ENCODE results near the gene PCNT.

The PCNT gene

GRCh38 chr21:46474382-46474781, 150.4 kb downstream of the PCNT start:
- Histone ChIP-seq H3K9me3 (ENCODE audit: insufficient read depth, low read depth, low read length) (no peaks in the 10 kb centered on the region), H3K36me3 (ENCODE audit: insufficient read depth, low read length) (peaks cover 5% of the 10 kb centered on the region), H3K4me1 (ENCODE audit: insufficient read depth, low read length) (no peaks in the 10 kb centered on the region), H3K9ac (ENCODE audit: low read depth, low read length) (no peak overlapping the region), H3K27me3 (ENCODE audit: insufficient read depth, low read length) (no peaks in the 10 kb centered on the region), H3K27ac (ENCODE audit: low read depth, low read length) (no peak overlapping the region), H3K4me3 (ENCODE audit: low read length) (no peak overlapping the region)
- 96% methylated on average over 2 of the region's 2 CpGs for WGBS

GRCh38 chr21:46475296-46475695, 151.3 kb downstream of the PCNT start:
- no peaks in the 10 kb centered on the region for H3K27me3 ChIP-seq (ENCODE audit: insufficient read depth, low read length)
- no CpG with 5 or more reads among the region's 1 CpG for WGBS
- H3K9ac ChIP-seq (ENCODE audit: low read depth, low read length) = no peak overlapping the region
- no peak overlapping the region for H3K4me3 ChIP-seq (ENCODE audit: low read length)
- H3K9me3 ChIP-seq (ENCODE audit: insufficient read depth, low read depth, low read length) = no peaks in the 10 kb centered on the region
- no peak overlapping the region for H3K27ac ChIP-seq (ENCODE audit: low read depth, low read length)
- H3K36me3 ChIP-seq (ENCODE audit: insufficient read depth, low read length) = peaks cover 2% of the 10 kb centered on the region; the same call in 1 of the 2 replicates
- H3K4me1 ChIP-seq (ENCODE audit: insufficient read depth, low read length) = no peaks in the 10 kb centered on the region

GRCh38 chr21:46477765-46478164, 153.8 kb downstream of the PCNT start:
- H3K36me3 ChIP-seq (ENCODE audit: insufficient read depth, low read length) = peaks cover 2% of the 10 kb centered on the region
- no peak overlapping the region for H3K9ac ChIP-seq (ENCODE audit: low read depth, low read length)
- no peak overlapping the region for H3K27ac ChIP-seq (ENCODE audit: low read depth, low read length)
- H3K27me3 ChIP-seq (ENCODE audit: insufficient read depth, low read length) = no peaks in the 10 kb centered on the region
- no peaks in the 10 kb centered on the region for H3K9me3 ChIP-seq (ENCODE audit: insufficient read depth, low read depth, low read length)
- H3K4me3 ChIP-seq (ENCODE audit: low read length) = no peak overlapping the region
- whole genome bisulfite sequencing = 97% methylated on average over 7 of the region's 7 CpGs
- H3K4me1 ChIP-seq (ENCODE audit: insufficient read depth, low read length) = no peaks in the 10 kb centered on the region

- Histone ChIP-seq H3K27ac (ENCODE audit: low read depth, low read length) (no peak overlapping the region), H3K4me3 (ENCODE audit: low read length) (no peak overlapping the region), H3K9ac (ENCODE audit: low read depth, low read length) (no peak overlapping the region), H3K36me3 (ENCODE audit: insufficient read depth, low read length) (peaks cover 2% of the 10 kb centered on the region), H3K27me3 (ENCODE audit: insufficient read depth, low read length) (no peaks in the 10 kb centered on the region), H3K4me1 (ENCODE audit: insufficient read depth, low read length) (no peaks in the 10 kb centered on the region), H3K9me3 (ENCODE audit: insufficient read depth, low read depth, low read length) (no peaks in the 10 kb centered on the region)
- WGBS = 96% methylated on average over 2 of the region's 2 CpGs
These were observed 155.0 kb downstream of the PCNT start for GRCh38 chr21:46478910-46479309.

- H3K4me1 ChIP-seq (ENCODE audit: insufficient read depth, low read length) = no peaks in the 10 kb centered on the region
- 97% methylated on average over 5 of the region's 5 CpGs for WGBS
- H3K4me3 ChIP-seq (ENCODE audit: low read length) = no peak overlapping the region
- peaks cover 6% of the 10 kb centered on the region for H3K36me3 ChIP-seq (ENCODE audit: insufficient read depth, low read length)
- H3K9ac ChIP-seq (ENCODE audit: low read depth, low read length) = no peak overlapping the region; the same call in 1 of the 2 replicates
- H3K27ac ChIP-seq (ENCODE audit: low read depth, low read length) = no peak overlapping the region
- H3K27me3 ChIP-seq (ENCODE audit: insufficient read depth, low read length) = no peaks in the 10 kb centered on the region
- no peaks in the 10 kb centered on the region for H3K9me3 ChIP-seq (ENCODE audit: insufficient read depth, low read depth, low read length)
These were observed 156.5 kb downstream of the PCNT start for GRCh38 chr21:46480466-46480865.

GRCh38 chr21:46482225-46482845, 158.4 kb downstream of the PCNT start:
- Histone ChIP-seq H3K27me3 (ENCODE audit: insufficient read depth, low read length) (no peaks in the 10 kb centered on the region), H3K9me3 (ENCODE audit: insufficient read depth, low read depth, low read length) (no peaks in the 10 kb centered on the region), H3K4me1 (ENCODE audit: insufficient read depth, low read length) (no peaks in the 10 kb centered on the region), H3K27ac (ENCODE audit: low read depth, low read length) (no peak overlapping the region), H3K9ac (ENCODE audit: low read depth, low read length) (no peak overlapping the region), H3K36me3 (ENCODE audit: insufficient read depth, low read length) (peaks cover 18% of the 10 kb centered on the region), H3K4me3 (ENCODE audit: low read length) (no peak overlapping the region)
- WGBS = 96% methylated on average over 5 of the region's 6 CpGs

GRCh38 chr21:46482846-46483231, 158.9 kb downstream of the PCNT start:
- Histone ChIP-seq H3K9ac (ENCODE audit: low read depth, low read length) (no peak overlapping the region), H3K27me3 (ENCODE audit: insufficient read depth, low read length) (no peaks in the 10 kb centered on the region), H3K36me3 (ENCODE audit: insufficient read depth, low read length) (peaks cover 21% of the 10 kb centered on the region), H3K27ac (ENCODE audit: low read depth, low read length) (no peak overlapping the region), H3K9me3 (ENCODE audit: insufficient read depth, low read depth, low read length) (no peaks in the 10 kb centered on the region), H3K4me1 (ENCODE audit: insufficient read depth, low read length) (no peaks in the 10 kb centered on the region), H3K4me3 (ENCODE audit: low read length) (no peak overlapping the region)
- WGBS = 90% methylated on average over 1 of the region's 2 CpGs

GRCh38 chr21:46483300-46484295, 159.6 kb downstream of the PCNT start:
- no peaks in the 10 kb centered on the region for H3K9me3 ChIP-seq (ENCODE audit: insufficient read depth, low read depth, low read length)
- H3K27ac ChIP-seq (ENCODE audit: low read depth, low read length) = no peak overlapping the region
- H3K4me3 ChIP-seq (ENCODE audit: low read length) = no peak overlapping the region
- H3K4me1 ChIP-seq (ENCODE audit: insufficient read depth, low read length) = no peaks in the 10 kb centered on the region
- no peaks in the 10 kb centered on the region for H3K27me3 ChIP-seq (ENCODE audit: insufficient read depth, low read length)
- peaks cover 23% of the 10 kb centered on the region for H3K36me3 ChIP-seq (ENCODE audit: insufficient read depth, low read length)
- no peak overlapping the region for H3K9ac ChIP-seq (ENCODE audit: low read depth, low read length)
- WGBS = 93% methylated on average over 6 of the region's 6 CpGs

- Histone ChIP-seq H3K27ac (ENCODE audit: low read depth, low read length) (no peak overlapping the region), H3K4me3 (ENCODE audit: low read length) (no peak overlapping the region), H3K36me3 (ENCODE audit: insufficient read depth, low read length) (peaks cover 34% of the 10 kb centered on the region), H3K9ac (ENCODE audit: low read depth, low read length) (no peak overlapping the region), H3K27me3 (ENCODE audit: insufficient read depth, low read length) (no peaks in the 10 kb centered on the region), H3K9me3 (ENCODE audit: insufficient read depth, low read depth, low read length) (no peaks in the 10 kb centered on the region), H3K4me1 (ENCODE audit: insufficient read depth, low read length) (no peaks in the 10 kb centered on the region)
- WGBS = 97% methylated on average over 4 of the region's 4 CpGs
These were observed 162.6 kb downstream of the PCNT start for GRCh38 chr21:46486481-46487126.

- WGBS = 95% methylated on average over 6 of the region's 6 CpGs
- Histone ChIP-seq H3K9me3 (ENCODE audit: insufficient read depth, low read depth, low read length) (no peaks in the 10 kb centered on the region), H3K36me3 (ENCODE audit: insufficient read depth, low read length) (peaks cover 50% of the 10 kb centered on the region), H3K4me1 (ENCODE audit: insufficient read depth, low read length) (no peaks in the 10 kb centered on the region), H3K27me3 (ENCODE audit: insufficient read depth, low read length) (no peaks in the 10 kb centered on the region), H3K4me3 (ENCODE audit: low read length) (no peak overlapping the region), H3K27ac (ENCODE audit: low read depth, low read length) (no peak overlapping the region), H3K9ac (ENCODE audit: low read depth, low read length) (no peak overlapping the region)
These were observed 165.3 kb downstream of the PCNT start for GRCh38 chr21:46489162-46489663.

- Histone ChIP-seq H3K9me3 (ENCODE audit: insufficient read depth, low read depth, low read length) (no peaks in the 10 kb centered on the region), H3K4me1 (ENCODE audit: insufficient read depth, low read length) (no peaks in the 10 kb centered on the region), H3K27ac (ENCODE audit: low read depth, low read length) (no peak overlapping the region), H3K4me3 (ENCODE audit: low read length) (no peak overlapping the region), H3K36me3 (ENCODE audit: insufficient read depth, low read length) (peaks cover 53% of the 10 kb centered on the region), H3K9ac (ENCODE audit: low read depth, low read length) (no peak overlapping the region), H3K27me3 (ENCODE audit: insufficient read depth, low read length) (no peaks in the 10 kb centered on the region)
- WGBS = 90% methylated on average over 10 of the region's 10 CpGs
These were observed 165.8 kb downstream of the PCNT start for GRCh38 chr21:46489800-46490199.

Data from HUES64 (cell line).